Astrocyte of the spinal cord (primary cell): ENCODE results near the gene SHOX.

Source experiments
- DNase-seq: peaks from one replicate; pipeline ENCODE4 v3.0.0; 2011; ENCODE audit warnings: low read depth, low spot score
- H3K4me3 ChIP-seq: 2 replicates; pipeline ENCODE4 v1.5.1; 2011; ENCODE audit warnings: low read depth, mild to moderate bottlenecking, low read length, moderate library complexity
- CTCF ChIP-seq: IDR thresholded peaks from 2 replicates; pipeline ENCODE4 v1.5.1; 2012; ENCODE audit warnings: low read depth, mild to moderate bottlenecking, low read length, inconsistent platforms
- in situ Hi-C: cut with HindIII; loops from 2 replicates; pipeline ENCODE4 v1.10.0; 2017; ENCODE audit warnings: low sequenced_read_pairs

SHOX gene

GRCh38 chrX:629230-630006 is 1.2 kb upstream of the SHOX start:
- in situ Hi-C loops = no loop called here
- no peak for DNase-seq
- no peak for TF ChIP-seq CTCF
- H3K4me3 ChIP-seq = no peak overlapping the region

GRCh38 chrX:630007-630611 is 482 bp upstream of the SHOX start:
- no peak for DNase-seq
- H3K4me3 ChIP-seq = no peak overlapping the region
- in situ Hi-C loops = no loop called here
- no peak for TF ChIP-seq CTCF

DNA sequence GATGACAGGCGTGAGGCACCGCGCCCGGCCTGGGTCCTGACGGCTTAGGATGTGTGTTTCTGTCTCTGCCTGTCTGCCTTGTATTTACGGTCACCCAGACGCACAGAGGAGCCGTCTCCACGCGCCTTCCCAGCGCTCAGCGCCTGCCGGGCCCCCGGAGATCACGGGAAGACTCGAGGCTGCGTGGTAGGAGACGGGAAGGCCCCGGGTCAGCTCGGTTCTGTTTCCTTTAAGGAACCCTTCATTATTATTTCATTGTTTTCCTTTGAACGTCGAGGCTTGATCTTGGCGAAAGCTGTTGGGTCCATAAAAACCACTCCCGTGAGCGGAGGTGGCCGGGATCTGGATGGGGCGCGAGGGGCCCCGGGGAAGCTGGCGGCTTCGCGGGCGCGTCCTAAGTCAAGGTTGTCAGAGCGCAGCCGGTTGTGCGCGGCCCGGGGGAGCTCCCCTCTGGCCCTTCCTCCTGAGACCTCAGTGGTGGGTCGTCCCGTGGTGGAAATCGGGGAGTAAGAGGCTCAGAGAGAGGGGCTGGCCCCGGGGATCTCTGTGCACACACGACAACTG is 1.3 kb downstream of the SHOX start:
- DNase-seq = no peak
- in situ Hi-C loops = no loop called here

DNA sequence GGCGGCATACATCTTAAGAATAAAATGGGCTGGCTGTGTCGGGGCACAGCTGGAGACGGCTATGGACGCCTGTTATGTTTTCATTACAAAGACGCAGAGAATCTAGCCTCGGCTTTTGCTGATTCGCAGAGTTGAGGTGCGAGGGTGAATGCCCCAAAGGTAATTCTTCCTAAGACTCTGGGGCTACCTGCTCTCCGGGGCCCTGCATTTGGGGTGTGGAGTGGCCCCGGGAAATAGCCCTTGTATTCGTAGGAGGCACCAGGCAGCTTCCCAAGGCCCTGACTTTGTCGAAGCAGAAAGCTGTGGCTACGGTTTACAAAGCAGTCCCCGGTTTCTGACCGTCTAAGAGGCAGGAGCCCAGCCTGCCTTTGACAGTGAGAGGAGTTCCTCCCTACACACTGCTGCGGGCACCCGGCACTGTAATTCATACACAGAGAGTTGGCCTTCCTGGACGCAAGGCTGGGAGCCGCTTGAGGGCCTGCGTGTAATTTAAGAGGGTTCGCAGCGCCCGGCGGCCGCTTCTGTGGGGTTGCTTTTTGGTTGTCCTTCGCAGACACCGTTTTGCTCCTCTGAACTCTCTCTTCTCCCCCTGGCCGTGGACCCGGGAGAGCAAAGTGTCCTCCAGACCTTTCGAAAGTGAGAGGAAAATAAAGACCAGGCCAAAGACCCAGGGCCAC is 1.9 kb downstream of the SHOX start:
- in situ Hi-C loops = no loop called here
- H3K4me3 ChIP-seq = no peak overlapping the region
- no peak for DNase-seq
- no peak for TF ChIP-seq CTCF

More for the DNA sequence above, 1.3 kb downstream of the SHOX start:
- no peak overlapping the region for H3K4me3 ChIP-seq
- no peak for TF ChIP-seq CTCF

- DNase-seq = no peak
- TF ChIP-seq CTCF = no peak
- in situ Hi-C loops = no loop called here
- no peak overlapping the region for H3K4me3 ChIP-seq
These were observed 2.7 kb downstream of the SHOX start for GRCh38 chrX:633043-633984.
